ENCODE measurements around the gene POC1A.
"Not testable (repeated sequence)": the region's sequence is repeated elsewhere in the genome, so short reads cannot be mapped to it uniquely, and the experiment has no call there.

Gene POC1A

GRCh38 chr3:52185837-52186236 lies 31.6 kb upstream of the POC1A start:
- Histone ChIP-seq H3K27ac (no peak overlapping the region), H3K4me3 (no peak overlapping the region)

DNA sequence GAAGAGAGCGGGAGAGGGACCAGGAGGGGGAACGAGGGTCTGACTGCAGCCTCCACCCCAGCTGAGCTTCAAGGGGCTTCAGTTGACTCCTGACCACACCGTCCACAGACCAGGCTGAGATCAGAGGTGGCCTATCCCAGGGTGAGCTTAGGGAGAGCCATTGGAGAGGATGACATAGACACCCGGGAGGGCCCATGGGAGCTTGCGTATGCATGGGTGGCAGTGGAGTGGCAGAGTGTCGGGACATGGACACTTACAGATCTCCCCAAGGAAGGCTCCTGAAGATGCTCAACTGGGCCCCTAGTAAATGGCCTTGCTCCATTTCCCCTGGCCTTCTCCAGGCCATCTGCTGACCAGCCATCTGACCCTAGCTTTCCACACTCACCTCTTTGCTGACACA lies 31.1 kb upstream of the POC1A start:
- Histone ChIP-seq H3K27ac (no peak overlapping the region), H3K4me3 (no peak overlapping the region)

DNA sequence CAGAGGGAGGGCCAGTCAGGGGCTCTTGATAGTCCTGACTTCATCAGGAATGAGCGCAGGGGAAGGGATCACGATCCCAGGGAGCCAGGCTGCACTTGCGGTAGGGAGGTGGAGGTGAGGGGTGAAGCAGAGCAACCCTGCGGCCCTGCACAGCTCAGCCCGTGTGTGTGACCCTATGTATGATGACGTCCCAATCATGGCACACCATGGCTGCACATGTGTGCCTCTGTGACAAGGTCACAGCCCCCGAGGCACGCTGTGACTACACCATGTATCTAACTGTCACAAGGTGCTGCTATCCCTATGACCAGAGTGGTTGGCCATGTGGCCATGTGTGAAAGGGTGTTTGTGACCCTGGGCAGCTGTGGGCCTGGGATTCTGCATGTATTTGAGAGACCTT lies 30.5 kb upstream of the POC1A start:
- Histone ChIP-seq H3K27ac (no peak overlapping the region), H3K4me3 (no peak overlapping the region)

- Histone ChIP-seq H3K4me3 (no peak overlapping the region), H3K27ac (no peak overlapping the region)
Observed at GRCh38 chr3:52183786-52184445, 29.7 kb upstream of the POC1A start.

DNA sequence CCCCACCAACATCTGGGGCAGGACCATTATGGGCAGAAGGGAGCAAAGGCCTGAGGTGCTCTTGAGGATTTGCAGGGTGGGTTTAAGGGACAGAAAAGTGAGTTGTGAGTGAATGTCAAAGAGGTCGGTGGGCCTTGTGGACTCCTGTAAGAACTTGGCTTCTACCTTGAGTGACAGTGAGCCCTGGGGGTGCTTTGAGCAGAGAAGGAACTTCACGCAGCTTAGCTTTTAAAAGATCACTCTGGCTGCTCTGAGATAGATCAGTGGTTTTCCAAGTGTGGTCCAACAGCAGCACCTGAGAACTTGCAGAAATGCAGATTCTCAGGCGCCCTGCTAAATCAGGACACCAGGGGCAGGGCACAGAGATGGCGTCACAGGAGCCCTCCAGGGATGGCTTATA lies 28.5 kb upstream of the POC1A start:
- Histone ChIP-seq H3K27ac (no peak overlapping the region), H3K4me3 (no peak overlapping the region)

GRCh38 chr3:52182196-52182595 lies 28.0 kb upstream of the POC1A start:
- peak overlapping the region in 1 of 21 experiments; percentile 44 for H3K27ac ChIP-seq
- no peak overlapping the region for H3K4me3 ChIP-seq

DNA sequence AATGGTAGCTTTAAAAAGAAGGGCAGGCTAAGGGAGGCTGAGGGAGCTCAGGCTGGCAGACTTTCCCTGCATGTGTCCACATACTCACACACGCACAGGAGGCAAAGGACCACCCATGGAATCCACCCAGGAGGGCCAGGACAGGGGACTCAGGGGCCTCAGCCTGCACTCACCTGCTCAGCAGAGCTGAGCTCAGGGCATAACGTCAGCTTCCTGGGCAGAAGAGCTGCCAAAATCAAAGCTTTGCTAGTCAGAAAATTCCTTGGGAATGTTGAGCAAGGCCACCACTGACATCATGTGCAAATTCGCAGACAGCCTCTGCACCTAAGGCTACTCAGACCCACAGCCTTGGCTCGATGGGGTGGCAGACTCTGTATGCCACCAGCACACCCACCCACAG lies 27.3 kb upstream of the POC1A start:
- Histone ChIP-seq H3K27ac (peak overlapping the region in 2 of 21 experiments; percentile 44 to 58), H3K4me3 (no peak overlapping the region)

DNA sequence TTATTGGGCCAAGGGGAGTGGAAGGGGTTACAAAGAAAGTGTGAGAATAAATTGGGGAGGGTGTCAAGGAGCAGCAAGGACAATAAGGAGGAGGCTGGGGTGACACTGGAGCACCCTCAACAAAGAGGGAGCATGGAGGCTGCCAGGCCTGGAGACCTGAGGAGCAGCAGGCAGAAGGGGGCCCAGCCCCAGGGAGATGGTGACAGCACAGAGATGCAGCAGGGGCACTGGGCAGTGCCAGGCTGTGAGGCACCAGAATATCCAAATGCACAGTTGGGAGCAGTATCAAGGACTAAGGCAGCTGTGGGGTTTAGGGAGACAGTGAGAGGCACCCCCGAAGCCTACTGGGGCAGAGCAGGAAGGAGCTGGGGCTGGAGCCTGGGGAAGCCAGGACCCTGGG lies 24.3 kb upstream of the POC1A start:
- no peak overlapping the region for H3K27ac ChIP-seq
- H3K4me3 ChIP-seq: no peak overlapping the region

DNA sequence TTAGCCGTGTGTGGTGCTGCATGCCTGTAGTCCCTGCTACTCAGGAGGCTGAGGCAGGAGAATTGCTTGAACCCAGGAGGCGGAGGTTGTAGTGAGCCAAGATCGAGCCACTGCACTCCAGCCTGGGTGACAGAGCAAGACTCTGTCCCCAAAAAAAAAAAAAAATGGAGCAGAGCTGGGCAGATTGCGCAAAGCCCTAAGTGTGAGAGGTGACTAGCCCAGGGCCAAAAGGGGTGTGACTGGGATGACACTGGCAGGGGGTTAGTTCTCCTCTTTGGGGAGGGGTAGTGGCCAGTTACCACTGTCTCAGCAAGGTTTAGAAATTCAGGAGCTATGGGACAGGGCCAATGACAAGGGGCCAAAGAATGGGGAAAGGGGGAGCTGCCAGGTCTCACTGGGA lies 23.9 kb upstream of the POC1A start:
- not testable (repeated sequence) for H3K4me3 ChIP-seq, H3K27ac ChIP-seq

DNA sequence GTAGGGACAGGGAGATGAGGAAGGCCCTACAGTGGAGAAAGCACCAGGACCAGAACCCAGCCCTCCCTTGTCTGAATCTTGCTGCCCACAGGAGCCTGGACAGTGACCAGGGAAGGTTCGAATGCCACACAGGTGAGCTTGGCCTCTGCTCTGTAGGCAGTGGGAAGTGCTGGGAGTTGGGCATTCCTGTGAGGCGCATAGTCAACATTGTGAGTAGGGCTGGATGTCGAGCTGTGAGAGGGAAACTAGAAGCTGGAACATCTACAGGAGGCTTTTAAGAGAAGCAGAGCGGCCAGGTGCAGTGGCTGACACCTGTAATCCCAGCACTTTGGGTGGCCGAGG lies 23.4 kb upstream of the POC1A start:
- H3K27ac ChIP-seq: no peak overlapping the region
- no peak overlapping the region for H3K4me3 ChIP-seq

DNA sequence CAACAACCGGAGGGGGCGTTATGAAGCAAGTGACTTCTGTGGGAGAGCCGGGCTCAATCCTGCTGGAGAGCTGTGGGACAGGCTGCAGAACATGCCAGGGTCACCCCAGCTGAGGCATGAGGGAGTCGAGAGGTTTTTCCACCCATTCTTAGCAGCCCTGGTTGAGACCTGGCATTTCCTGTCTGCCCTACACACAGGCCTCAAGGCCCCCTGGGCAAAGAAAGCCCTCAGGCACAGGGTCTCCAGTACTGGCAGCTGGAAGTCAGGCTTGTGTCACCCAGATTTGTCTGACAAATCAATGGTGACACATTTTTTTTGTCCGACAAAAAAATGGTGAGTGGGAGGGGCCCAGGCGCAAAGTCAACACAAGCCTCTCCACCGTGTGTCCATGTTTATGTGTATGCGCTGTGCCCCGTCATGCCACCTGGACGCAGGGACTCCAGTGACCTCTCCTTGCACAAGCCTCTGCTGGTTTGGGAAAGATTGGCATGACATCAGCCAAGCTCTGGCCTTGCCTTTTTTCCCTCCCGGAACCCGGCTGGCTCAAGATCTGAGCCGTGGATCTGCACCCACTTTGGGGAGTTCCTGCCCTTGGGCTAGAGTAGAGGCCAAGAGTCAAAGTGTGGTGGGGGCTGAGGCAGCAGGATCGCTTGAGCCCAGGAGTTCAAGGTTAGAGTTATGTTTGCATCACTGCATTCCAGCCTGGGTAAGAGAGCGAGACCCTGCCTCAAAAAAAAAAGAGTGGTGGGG lies 22.9 kb upstream of the POC1A start:
- no peak overlapping the region for H3K27ac ChIP-seq
- H3K4me3 ChIP-seq: no peak overlapping the region

DNA sequence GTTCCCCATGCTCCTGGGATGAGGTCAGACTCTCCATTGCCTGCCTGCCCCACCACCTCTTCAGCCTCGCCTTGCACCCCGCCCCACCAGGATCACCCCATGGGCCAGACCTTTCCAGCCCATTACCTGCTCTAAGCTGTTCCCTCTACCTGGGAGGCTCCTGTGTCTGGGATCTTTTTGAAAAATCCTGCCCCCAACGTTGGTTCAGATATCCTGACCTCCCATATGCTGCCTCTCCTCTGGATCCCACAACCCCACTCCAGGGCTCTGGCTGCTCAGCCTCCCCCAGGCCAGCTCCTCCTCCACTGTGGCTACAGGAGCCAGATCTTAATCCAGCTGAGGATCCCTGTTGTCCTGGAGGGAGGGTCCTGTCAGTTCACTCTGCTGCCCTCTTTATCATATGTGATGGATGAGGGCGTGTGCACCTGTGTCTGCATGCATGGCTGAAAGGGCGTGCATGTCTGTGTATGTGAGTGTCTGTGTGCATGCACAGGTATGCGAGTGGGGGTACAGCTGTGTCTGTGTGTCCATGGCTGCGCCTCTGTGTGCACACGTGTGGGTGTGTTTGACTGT lies 22.0 kb upstream of the POC1A start:
- Histone ChIP-seq H3K27ac (no peak overlapping the region), H3K4me3 (no peak overlapping the region)

DNA sequence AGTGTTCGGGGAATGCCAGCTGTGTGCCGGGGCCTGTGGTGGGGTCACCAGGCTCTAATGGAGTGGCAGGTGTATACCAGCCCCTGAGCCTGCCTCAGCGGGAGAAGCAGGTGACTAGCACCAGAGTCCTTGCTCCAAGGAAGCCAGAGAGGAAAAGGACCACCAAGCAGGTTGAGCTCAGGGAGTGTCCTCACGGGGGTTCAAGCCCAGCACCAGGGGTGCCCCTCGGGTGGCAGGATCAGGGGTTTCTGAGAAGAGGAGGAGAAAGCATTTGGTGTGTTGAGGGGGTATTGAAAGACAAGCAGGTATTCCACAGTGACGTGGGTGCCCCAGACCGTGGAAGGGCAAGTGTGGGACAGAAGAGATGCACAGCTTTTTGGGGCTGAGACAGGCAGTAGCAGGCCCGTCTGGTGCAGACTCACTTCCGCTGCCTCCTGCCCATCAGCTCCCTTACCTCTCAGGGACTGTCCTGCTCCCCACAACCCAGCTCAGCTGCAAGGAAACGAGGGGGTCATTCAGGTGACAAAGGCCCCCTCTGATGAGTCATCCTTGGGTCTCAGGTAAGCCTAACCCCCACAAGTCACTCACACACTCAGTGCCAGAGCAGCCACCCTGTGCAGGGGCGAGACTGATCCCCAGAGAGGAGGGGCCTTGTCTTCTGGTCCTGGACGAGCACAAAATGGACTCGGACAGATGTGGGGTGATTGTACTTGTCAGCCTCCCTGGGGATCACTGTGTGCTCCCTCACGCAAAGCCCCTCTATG lies 21.4 kb upstream of the POC1A start:
- no peak overlapping the region for H3K27ac ChIP-seq
- H3K4me3 ChIP-seq: no peak overlapping the region

- Histone ChIP-seq H3K4me3 (no peak overlapping the region), H3K27ac (no peak overlapping the region)
Observed at GRCh38 chr3:52174896-52175295, 20.7 kb upstream of the POC1A start.

DNA sequence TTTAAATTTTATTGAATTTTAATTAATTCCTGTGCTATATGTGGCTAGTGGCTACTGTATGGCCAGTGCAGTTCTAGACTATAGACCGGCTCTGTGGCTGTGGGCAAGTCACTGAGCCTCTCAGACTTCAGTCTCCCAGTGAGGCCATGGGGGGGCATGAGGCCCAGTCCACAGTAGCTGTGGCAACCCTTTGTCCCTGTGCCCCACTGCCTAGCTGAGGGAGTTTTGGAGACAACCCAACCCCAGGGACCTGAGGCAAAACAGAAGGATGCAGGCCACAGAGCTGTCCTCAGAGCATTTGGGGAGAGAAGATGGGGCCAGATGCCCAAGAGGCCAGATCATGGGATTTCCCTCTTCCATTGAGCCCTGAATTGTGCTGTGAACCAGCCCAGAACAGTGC lies 18.9 kb upstream of the POC1A start:
- no peak overlapping the region for H3K4me3 ChIP-seq
- no peak overlapping the region for H3K27ac ChIP-seq

GRCh38 chr3:52172262-52172757 lies 18.1 kb upstream of the POC1A start:
- no peak overlapping the region for H3K27ac ChIP-seq

DNA sequence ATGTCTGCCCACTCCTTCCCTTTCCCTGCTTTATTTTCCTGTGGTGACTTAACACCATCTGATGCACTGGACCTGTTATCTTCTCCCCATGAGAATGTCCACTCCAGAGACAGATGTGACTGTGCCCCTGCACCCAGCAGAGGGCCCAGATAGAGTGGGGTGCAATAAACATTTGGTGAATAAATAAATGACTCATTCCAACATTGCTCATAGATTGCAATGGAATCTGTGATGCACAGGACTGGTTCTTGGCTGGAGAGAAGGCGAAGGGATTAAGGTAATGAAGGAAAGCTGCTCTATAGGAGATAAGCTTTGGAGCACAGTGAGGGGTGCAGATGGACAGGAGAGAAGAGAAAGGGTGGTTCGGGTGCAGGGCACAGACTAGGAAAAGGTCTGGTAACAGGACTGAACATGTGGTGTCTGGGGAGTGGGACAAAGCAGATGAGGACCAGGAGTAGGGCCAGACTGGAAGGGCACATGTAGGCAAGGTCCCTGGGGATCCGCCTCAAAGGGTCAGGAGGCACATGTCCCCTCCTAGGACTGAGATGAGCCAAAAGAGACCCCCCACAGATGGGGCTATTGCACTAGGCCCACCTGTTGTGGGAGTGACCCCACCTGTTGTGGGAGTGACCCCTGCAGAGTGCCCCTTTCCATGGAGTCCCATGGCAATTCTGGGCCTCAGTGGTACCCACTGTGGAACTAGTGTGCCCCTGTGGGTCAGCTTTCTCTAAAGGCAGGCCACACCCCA lies 17.5 kb upstream of the POC1A start:
- Histone ChIP-seq H3K4me3 (no peak overlapping the region), H3K27ac (no peak overlapping the region)

More at GRCh38 chr3:52172262-52172757, 18.1 kb upstream of the POC1A start:
- H3K4me3 ChIP-seq: no peak overlapping the region

- not testable (repeated sequence) for H3K27ac ChIP-seq, H3K4me3 ChIP-seq
Observed at GRCh38 chr3:52170217-52170616, 16.0 kb upstream of the POC1A start.

- Histone ChIP-seq H3K27ac (no peak overlapping the region), H3K4me3 (no peak overlapping the region)
Observed at GRCh38 chr3:52167240-52167639, 13.0 kb upstream of the POC1A start.

All from skin epidermis (tissue), 12 donors.